Middle frontal gyrus (tissue), 1 donor: ENCODE data around the gene SMC4.

ENCODE experiments used
- DNase-seq: peaks from one replicate; pipeline ENCODE4 v3.0.0-alpha.2; 2015; ENCODE audit warnings: low spot score; ENCODE audit errors: extremely low spot score

SMC4 gene

GRCh38 chr3:160475884-160476283 is 76.4 kb downstream of the SMC4 start:
- no peak for DNase-seq

GRCh38 chr3:160477750-160478149 is 78.3 kb downstream of the SMC4 start:
- DNase-seq = no peak

GRCh38 chr3:160478338-160478737 is 78.9 kb downstream of the SMC4 start:
- DNase-seq = no peak

GRCh38 chr3:160479376-160479775 is 79.9 kb downstream of the SMC4 start:
- no peak for DNase-seq

GRCh38 chr3:160480931-160481330 is 81.5 kb downstream of the SMC4 start:
- DNase-seq = no peak

- DNase-seq = no peak
Observed at GRCh38 chr3:160481856-160482255, 82.4 kb downstream of the SMC4 start.

- DNase-seq = no peak
Observed at GRCh38 chr3:160482796-160483195, 83.3 kb downstream of the SMC4 start.
